Smooth muscle cell of the brain vasculature (primary cell): ENCODE data around the gene ADAM15.

Experiments
- DNase-seq: peaks from one replicate; pipeline ENCODE4 v3.0.0-alpha.2; 2012; ENCODE audit warnings: low read depth, low spot score

ADAM15 gene

DNA sequence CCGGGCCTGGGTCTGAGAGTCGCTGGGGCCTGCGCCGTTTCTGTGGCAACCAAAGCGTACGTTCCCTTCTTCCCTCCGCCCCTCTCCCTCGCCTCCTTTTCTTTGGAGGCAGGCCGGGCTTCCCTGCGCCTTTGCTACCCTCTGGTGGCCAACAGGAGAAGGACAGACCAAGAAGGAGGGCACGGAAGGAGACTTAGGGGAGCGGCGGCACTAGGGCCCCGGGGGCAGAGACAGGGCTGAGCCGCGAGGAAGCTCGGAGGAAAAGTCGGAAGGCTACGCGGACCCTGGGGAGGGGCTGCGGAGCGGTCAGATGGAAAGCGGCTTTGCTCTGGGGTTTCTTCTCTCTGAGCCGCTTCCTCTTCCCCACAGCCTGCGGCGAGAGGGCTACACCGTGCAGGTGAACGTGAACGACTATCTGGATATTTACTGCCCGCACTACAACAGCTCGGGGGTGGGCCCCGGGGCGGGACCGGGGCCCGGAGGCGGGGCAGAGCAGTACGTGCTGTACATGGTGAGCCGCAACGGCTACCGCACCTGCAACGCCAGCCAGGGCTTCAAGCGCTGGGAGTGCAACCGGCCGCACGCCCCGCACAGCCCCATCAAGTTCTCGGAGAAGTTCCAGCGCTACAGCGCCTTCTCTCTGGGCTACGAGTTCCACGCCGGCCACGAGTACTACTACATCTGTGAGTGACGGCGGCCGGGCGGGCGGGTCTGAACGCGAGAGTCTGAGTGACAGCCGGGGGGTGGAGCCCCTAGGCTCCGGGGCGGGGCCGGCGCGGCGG is 33.8 kb downstream of the ADAM15 start:
- DNase-seq: peak; percentile 93

DNA sequence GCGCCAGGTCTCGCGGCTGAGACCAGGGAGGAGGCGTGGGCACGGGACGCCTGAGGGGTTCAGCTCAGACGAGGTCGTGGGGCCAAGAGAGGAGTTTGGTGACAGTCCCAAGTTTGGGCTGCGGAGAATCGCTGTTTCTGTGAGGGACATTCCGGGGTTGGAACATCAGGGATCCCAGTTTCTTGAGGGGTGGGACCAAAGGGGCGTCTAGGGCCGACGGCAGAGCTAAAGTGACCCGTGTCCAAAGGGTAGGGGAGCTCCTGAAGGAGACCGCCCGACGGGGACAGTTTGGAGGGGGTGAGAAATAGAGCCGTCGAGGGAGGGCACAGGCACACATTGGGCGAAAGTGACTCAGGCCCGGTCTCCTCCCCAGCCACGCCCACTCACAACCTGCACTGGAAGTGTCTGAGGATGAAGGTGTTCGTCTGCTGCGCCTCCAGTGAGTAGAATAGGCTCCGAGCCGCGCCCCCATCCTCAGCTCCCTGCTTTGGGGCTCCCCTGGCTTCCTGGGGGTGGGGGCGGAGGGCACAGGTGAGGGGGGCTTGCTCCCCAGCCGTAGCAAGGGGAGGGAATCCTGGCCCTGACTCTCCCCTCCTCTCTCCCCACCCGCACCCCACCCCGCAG is 34.5 kb downstream of the ADAM15 start:
- DNase-seq: no peak

DNA sequence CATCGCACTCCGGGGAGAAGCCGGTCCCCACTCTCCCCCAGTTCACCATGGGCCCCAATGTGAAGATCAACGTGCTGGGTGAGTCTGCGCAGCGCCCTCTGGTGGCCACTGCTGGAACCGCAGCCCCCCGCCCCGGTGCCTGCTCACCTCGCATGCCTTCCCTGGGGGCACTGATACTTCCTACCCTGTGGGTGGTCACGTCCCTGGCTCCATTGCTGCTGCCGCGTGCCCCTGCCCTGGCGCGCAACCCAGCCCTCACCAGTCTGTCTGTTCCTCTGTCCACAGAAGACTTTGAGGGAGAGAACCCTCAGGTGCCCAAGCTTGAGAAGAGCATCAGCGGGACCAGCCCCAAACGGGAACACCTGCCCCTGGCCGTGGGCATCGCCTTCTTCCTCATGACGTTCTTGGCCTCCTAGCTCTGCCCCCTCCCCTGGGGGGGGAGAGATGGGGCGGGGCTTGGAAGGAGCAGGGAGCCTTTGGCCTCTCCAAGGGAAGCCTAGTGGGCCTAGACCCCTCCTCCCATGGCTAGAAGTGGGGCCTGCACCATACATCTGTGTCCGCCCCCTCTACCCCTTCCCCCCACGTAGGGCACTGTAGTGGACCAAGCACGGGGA is 35.1 kb downstream of the ADAM15 start:
- DNase-seq: no peak

DNA sequence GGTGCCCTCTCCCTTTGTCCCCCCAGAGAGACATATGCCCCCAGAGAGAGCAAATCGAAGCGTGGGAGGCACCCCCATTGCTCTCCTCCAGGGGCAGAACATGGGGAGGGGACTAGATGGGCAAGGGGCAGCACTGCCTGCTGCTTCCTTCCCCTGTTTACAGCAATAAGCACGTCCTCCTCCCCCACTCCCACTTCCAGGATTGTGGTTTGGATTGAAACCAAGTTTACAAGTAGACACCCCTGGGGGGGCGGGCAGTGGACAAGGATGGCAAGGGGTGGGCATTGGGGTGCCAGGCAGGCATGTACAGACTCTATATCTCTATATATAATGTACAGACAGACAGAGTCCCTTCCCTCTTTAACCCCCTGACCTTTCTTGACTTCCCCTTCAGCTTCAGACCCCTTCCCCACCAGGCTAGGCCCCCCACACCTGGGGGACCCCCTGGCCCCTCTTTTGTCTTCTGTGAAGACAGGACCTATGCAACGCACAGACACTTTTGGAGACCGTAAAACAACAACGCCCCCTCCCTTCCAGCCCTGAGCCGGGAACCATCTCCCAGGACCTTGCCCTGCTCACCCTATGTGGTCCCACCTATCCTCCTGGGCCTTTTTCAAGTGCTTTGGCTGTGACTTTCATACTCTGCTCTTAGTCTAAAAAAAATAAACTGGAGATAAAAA is 35.9 kb downstream of the ADAM15 start:
- DNase-seq: no peak

DNA sequence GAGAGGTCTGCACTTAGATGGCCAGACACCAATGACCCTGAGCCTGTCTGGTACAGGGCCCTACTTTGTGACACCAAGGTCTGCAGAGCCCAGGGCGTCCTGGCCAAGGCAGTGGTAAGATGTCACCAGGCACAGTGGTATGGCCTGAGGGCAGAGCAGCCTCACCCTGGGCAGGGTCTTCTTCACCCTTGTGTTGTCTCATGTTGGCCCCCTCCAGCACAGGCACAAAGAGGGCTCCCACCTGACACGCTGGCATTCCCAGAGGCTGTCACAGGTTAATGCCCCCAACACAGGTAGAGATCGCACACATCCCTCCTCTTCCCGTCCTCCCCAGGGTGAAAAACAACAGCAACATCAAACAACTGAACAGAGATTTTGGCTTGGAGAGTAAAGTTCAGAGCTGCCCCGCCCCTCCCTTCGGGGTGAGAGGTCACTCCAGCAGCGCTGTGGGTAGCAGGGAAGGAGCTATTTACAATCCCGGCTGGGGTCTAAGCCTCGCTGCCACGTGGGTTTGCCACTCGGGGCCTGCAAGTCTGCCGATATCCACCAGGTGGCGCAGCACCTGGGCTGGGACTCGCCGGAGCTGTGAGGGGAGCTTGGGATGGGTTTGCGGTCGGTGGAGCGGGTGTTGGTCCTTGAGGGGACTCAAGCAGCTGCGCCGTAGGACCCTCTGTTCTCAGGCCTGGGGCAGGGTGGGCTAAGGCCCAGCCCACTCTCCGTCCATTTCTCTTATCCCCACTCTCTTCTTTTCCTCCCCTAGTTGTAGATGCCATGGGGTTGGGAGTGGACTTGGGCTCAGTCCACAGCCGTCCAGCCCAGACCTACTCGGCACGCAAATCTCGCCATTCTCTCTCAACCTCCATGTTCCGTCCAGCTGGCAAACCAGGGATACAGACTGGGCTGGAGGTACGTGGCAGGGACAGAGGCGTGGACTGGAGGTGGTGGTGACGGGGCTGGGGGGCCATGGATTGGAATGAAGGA is 40.2 kb downstream of the ADAM15 start:
- peak; percentile 52 for DNase-seq

DNA sequence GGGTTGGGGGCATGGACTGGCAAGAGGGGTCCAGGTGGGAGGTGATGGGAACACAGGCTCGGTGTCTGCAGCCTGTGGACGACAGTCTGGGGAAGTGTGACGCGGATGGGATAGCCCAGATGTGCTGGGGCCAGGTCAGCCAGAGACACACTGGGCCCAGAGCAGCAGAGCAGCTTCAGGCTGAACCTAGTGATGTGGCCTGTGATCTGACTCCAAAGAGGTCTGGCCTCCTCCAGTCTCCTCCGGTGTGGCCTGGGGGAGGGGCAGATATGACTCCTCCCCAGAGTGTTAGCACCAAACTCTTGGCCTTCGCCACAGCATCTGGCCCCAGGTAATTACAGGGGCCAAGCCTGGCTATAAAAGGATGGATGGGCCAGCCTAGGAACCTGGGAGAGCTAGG is 41.0 kb downstream of the ADAM15 start:
- no peak for DNase-seq

DNA sequence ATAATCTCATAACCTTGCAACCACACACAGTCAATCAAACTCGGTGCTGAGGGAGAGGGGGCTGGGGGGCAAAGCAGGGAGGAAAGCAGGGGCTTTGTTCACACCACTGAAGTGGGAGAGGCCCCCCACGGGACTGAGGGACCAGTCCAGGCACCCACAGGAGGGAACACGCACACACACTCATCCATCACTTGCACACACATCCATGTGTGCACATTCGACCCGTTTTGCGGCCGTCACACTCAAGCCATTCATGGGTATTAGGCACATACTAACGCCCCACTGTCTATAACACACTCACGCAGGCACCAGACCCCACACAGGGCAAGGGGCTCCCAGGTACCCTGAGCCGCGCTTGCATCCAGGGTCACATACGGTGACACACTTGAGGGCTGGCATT is 41.5 kb downstream of the ADAM15 start:
- no peak for DNase-seq

DNA sequence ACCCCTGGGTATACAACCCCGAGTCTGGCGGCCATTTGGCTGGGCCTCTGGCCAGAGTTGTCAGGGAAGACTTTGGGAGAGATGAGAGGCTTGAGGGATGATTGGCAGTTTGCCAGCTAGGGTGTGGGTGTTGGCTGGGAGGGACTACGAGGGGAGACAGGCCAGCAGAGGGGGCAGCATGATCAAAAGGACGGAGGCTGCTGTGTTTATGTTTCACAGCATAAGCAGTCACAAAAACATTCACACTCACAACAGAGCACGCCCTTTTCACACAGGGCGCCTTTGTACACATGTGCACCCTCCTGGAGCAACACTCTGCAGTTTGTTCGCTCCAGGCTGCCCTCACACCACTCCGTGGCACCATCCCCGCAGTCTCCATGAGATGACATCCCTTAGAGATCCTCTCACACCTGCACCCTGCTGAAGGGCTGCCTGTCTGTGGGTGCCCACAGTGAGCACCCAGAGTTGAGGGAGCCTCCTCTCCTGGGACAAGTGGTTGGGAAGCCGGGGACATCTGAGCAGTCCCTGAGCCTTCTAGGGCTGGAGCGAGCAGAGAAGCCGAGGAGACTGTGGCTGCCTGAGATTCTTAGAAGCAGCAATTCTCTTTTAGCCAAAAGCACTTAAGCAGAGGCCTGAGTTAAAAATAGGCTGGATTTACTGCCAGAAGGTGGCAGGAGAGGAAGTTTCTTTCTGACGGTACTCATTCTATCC is 43.0 kb downstream of the ADAM15 start:
- no peak for DNase-seq

DNA sequence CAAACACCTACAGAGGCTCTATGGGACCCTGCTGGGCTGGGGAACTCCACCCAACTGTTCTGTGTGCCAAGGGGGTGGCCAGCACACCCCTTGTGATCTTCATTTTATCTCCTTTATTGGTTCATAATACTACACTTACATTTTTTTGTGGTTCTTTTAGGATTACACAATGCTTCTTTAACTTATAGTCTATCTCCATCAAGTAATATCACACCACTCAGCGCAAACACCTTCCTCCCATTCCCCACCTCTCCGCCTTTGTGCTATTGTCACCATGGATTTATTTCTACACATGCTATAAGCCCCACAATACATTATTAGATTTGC is 43.5 kb downstream of the ADAM15 start:
- DNase-seq: no peak

DNA sequence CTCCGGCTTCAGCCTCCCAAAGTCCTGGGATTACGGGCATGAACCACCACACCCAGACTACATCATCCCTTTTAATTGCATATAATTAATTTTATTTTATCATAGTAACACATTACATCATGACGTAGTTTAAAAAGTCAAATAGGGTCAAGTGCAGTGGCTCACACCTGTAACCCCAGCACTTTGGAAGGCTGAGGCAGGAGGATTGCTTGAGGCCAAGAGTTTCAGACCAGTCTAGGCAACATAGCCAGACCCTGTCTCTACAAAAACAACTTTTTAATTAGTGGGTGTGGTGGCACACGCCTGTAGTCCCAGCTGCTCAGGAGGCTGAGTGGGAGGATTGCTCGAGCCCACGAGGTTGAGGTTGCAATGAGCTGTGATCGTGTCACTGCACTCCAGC is 48.2 kb downstream of the ADAM15 start:
- no peak for DNase-seq

DNA sequence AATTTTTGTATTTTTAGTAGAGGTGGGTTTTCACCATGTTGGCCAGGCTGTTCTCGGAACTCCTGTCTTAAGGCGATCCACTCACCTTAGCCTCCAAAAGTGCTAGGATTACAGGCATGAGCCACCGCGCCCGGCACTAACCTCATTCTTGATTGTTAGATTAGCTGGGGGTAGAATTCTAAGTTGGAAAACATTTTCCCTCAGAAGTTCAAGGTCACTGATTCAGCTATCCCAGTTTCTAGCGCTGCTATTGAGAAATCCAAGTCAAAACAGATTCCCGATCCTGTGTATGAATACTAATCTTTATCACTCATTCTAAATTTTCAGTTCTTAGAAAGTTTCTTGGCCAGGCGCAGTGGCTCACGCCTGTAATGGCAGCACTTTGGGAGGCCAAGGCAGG is 52.2 kb downstream of the ADAM15 start:
- no peak for DNase-seq

DNA sequence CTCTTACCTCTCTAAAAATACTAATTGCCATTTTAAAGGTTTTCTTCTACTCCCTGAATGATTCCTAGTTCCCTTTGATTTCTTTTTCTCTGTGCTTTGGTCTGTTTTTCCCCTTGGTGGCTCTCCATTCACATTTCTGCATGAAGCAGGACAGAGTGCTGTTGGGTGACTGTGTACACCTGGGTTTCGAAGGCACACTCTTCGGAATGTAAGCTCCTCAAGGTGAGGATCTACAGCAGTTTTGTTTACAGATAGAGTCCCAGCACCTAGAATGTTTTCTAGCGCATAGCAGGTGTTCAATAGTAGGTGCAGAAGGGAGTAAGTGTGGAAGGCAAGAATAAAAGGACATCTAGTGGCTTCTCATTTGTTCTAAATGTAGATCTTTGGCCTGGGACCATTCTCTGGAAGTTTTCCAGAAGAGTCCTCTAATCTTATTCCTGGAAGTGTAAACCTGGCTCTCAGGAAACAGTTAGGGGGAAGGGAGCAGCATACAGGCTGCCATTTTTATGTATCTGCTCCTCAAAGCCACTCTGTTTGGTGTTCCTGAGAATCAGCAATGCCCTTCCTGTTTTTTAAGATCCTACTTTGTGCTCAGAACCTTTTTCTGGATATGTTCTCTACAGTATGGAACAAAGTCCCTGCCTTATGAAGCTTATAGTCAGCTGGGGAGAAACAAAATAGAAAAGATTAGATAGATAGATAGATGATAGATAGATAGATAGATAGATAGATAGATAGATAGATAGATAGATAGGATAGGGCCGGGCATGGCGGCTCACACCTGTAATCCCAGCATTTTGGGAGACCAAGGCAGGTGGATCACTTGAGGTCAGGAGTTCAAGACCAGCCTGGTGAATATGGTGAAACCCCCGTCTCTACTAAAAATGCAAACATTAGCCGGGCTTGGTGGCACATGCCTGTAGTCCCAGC is 53.8 kb downstream of the ADAM15 start:
- no peak for DNase-seq

DNA sequence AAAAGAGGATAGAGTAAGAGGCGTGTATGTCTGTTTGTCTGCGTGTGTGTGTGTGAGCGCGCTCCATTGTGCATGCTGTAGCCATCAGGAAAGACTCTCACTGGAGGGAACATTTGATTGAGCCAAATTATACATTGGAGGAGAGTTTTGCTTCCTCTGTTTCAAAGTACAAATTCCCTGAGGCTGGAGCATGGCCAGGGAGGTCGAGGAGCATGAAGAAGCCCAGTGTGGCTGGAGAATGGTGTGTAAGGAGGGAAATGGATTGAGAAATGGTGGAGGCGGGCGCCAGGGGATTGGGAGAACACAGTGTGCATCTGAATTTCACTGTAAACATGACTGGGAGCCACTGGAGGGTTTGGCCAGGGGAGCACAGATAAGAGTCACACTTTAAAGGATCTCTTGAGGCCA is 54.5 kb downstream of the ADAM15 start:
- no peak for DNase-seq

DNA sequence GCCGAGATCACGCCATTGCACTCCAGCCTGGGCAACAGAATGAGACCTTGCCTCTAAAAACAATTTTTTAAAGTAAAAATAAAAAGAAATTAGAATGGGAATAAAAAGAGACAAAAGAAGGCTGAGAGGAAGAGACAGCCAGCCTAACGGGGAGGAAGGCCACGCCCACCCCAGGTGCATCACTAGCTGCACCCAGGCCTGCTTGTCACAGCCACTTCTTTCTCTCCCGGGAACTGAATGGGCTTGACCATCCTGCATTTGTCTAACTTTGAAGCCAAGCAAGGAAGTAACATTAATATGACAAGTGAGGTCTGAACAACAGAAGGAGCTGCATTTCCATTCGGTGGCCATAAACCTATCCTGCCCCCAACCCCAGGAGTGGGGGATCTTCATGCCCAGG is 55.7 kb downstream of the ADAM15 start:
- DNase-seq: no peak

DNA sequence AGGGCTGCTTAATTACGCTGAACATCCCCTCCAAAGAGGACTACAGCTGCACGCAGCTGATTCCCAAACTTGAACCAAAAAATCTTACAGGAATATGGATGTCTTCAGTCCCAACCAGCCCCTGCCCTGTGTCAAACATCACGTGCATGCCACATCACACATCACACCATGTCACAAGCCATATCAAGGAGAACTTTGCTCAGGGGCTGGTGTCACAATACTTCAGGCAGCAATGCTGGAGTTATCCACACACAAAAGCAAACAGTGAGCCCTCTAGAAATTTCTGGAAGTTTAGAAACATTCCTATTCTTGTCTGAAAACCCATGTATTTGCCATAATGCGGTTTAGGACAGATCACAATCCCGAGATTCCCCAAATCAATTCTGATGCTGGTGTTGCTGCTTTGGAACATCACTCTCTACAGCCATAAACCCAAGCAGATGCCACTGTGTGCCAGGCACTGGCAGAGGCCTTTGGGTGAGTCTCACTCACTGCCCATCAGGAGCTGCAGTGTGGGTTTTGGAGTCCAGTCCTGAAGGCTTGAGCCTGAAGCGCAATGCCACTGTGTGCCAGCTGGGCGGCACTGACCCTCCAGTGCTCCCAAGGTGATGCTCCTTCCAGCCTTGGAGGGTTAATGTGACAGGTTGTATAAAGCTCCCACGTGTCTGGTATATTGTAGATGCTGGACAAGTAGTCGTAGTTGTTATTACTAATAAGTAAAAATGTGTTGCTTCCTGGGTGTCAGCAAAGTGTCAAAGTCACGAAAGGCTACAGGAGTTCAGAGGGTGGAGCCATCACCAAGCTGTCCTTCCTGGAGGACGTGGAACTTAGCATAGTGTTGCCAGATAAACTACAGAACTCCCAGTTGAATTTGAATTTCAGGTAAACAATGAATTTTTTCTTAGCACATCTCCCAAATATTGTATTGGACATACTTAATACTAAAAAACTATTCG is 56.5 kb downstream of the ADAM15 start:
- no peak for DNase-seq

DNA sequence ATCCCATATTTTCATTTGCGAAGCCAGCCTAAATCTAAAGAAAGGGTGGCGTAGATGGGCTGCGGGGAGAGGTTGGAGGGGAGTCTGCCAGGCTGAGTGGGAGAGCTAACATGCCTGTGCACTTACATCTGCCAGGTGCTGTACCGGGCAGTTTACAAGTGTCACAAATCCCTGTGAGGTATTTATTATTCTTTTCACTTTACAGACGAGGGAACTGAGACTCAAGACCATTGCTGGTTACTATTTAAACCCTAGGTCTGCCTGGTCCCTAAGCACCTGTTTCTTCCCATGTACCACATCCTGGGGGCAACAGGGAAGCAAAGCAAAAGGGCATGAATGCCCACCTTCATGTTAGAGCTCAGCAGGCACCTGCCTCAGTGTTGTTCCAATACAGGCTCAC is 57.2 kb downstream of the ADAM15 start:
- DNase-seq: no peak

DNA sequence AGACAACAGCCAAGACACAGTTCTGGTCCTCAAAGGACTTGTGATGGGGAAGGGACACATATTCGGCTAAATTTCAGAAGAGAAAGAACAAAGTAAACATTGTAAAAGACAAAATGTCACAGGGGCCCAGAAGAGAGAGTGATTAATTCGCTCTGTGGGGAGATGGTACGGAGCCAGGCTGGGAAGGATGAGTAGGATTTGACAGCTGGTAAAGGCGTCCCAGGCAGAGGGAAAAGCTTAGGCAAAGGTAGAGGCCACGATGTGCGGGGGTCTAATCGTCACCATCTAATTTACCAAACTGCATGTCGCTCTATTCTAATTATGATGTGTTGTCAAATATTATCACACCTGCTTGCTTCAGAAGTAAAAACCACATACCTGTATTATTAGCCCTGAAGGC is 59.3 kb downstream of the ADAM15 start:
- no peak for DNase-seq

DNA sequence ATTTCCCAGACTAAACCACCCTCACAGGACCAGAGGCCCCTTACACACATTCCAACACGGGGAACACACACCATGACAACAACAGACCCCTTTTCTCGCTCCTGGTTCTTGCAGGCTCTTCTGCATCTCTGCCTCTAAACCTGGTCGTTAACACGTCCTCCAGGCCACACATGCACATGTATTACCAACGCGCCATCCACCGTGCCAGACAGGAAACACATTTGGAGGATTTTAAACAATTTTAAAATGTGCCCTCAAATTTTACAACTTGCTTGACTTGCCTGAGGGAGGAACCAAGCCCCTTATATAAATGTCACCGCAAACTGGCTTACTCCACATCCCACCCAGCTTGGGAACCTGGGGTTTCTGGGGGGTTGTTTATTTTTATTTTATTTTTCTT is 59.7 kb downstream of the ADAM15 start:
- no peak for DNase-seq
